LNCaP clone FGC (cell line): ENCODE data around the gene PCDH9.

ENCODE experiments used
- DNase-seq: peaks from one replicate; pipeline ENCODE4 v3.0.0-alpha.2; 2011; ENCODE audit warnings: low read depth
- H3K4me3 ChIP-seq: 2 replicates; pipeline ENCODE4 v1.5.1; 2011; ENCODE audit warnings: mild to moderate bottlenecking, low read depth, low read length, control low read depth
- CTCF ChIP-seq: IDR thresholded peaks from 2 replicates; pipeline ENCODE4 v1.5.1; 2012; ENCODE audit warnings: mild to moderate bottlenecking; ENCODE audit not compliant: control insufficient read depth, insufficient read depth; ENCODE audit errors: extremely low read depth

Gene PCDH9

GRCh38 chr13:67084066-67084465 is 146.1 kb downstream of the PCDH9 start:
- DNase-seq: no peak
- no peak for TF ChIP-seq CTCF
- H3K4me3 ChIP-seq: no peak overlapping the region

DNA sequence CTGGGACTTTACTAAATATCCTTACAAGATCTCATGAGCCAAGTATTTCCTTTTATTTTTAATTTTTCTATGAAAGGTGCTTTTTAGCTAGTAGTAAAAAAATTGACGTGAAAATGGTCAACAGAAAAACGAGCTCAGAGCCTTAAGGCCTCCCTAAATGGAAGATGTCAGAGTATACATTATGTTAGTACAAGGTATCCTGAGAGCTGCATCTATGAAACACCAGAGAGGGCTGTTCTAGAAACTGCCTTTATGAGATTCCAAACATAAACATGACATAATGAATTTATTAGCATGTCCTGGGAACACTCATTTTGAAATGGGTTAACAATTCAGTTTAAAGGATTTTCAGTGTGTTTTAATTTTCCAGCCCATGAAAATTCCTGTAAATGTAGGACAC is 146.6 kb downstream of the PCDH9 start:
- no peak for DNase-seq
- no peak for TF ChIP-seq CTCF

DNA sequence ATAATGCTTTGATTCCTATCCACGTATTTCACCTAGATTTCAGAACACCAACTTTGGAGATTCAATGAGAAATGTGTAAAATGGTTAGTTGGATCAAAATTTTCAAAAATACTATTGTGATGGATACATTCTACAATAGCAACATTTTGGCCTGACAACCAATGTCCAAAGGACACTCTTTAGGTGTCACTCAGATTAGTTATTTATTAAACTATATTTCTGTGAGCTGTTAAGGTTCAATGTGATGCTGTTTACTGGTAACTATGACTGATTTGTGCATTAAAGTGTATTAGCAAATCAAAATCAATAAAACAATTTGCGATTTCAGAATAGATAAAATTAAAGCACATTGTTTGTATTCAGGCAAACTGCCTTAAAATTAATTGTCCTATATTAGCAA is 149.8 kb downstream of the PCDH9 start:
- no peak for DNase-seq
- H3K4me3 ChIP-seq: no peak overlapping the region
- TF ChIP-seq CTCF: no peak

More for the DNA sequence above, 146.6 kb downstream of the PCDH9 start:
- no peak overlapping the region for H3K4me3 ChIP-seq

GRCh38 chr13:67078062-67078461 is 152.1 kb downstream of the PCDH9 start:
- no peak for DNase-seq
- TF ChIP-seq CTCF: no peak
- H3K4me3 ChIP-seq: no peak overlapping the region

DNA sequence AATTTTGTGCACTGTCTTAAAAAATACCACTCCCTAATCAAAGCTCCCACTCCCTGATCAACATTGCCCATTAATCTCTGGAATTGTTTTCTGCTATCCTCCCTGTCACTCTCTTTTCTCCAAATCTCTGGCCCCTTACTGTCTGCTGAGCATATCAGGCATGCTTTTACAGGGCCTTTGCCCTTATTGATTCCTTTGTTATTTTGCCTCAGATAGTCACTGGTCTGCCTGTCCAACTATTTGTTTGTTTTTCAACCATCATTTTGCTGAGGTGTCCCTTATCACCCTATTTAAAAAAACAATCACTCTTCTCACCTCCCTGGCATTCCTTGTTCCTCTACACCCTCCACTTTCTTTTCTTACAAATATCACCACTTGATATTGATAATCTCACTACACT is 153.0 kb downstream of the PCDH9 start:
- no peak for DNase-seq
- no peak for TF ChIP-seq CTCF

DNA sequence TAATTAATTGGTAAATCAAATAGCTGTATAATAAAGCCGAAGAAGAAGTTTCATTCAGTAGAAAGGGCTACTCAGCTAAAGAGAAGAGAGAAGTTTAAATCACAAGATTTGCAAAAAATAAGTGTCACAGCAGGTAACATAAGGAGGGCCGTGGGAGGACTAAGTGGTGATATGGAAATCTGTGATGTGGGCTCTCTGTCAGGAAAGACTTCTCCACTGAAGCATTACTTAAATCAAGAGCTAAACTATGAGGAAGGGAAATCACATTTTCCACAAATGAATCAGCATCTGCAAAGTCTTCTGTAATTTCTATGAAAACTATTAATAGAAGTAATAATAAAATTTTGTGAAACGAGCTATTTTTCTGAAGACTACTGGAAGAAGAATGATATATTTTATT is 153.8 kb downstream of the PCDH9 start:
- DNase-seq: no peak
- no peak overlapping the region for H3K4me3 ChIP-seq
- TF ChIP-seq CTCF: no peak

More for the DNA sequence above, 153.0 kb downstream of the PCDH9 start:
- H3K4me3 ChIP-seq: no peak overlapping the region

GRCh38 chr13:67075239-67075638 is 154.9 kb downstream of the PCDH9 start:
- peak; percentile 7; the same call in 1 of the 2 replicates for TF ChIP-seq CTCF
- no peak overlapping the region for H3K4me3 ChIP-seq
- no peak for DNase-seq
